Stimulated activated CD4-positive, alpha-beta T cell treated with anti-CD3 and anti-CD28 coated beads, Interleukin-15, amount 100 ng/mL, for 1 hour (primary cell): ENCODE results near the gene CBX6.

ENCODE experiments used
- DNase-seq, 2 donors: peaks; one replicate each; pipeline ENCODE4 v3.0.0-alpha.2; 2020; ENCODE audit warnings: low read depth in 1 of 2, low spot score in 1 of 2

The CBX6 gene

DNA sequence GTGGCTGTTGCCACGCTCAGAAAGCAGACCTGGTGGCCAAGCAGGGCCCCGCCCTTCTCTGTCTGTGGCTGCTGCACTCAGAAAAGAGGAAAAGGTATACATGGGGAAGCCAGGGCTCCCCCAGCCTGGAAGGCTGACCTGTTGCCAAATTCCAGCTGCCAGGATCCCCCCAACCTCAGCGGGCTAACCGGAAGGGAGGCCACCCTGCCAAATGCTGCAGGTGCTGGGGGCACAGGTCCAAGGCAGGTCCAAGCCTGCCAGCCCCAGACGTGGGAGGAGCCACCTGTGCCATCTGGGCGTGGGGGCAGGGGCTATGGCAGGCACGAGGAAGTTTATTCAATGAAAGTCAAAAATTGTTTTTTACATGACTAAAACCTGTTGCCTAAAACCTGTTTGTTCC is 30.8 kb downstream of the CBX6 start:
- no peak for DNase-seq

GRCh38 chr22:38840129-38840528 is 31.9 kb downstream of the CBX6 start:
- DNase-seq, result no peak

- no peak for DNase-seq
These were observed 32.3 kb downstream of the CBX6 start for GRCh38 chr22:38839686-38840085.

DNA sequence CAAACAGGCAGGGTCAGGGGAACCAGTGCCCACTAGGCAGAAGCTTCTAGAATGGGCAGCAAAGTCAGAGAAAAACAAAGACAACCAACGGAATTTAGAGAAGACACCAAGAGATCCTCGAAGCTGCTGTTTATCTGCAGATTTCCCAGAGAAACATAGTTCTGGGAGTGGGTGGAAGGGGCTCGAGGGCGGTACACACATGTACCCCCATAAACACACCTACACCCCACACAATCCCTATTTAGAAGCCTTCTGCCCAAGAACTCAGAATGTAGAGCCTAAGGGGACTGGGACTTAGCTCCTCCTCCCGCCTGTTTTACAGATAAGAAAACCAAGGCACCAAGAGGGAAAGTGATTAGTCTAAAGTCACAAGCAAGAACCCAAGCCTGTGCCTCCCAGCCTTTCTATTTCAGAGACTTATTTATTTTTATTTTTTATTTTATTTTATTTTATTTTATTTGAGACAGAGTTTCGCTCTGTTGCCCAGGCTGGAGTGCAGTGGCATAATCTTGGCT is 34.5 kb downstream of the CBX6 start:
- DNase-seq, result no peak

GRCh38 chr22:38835888-38836301 is 36.1 kb downstream of the CBX6 start:
- no peak for DNase-seq

DNA sequence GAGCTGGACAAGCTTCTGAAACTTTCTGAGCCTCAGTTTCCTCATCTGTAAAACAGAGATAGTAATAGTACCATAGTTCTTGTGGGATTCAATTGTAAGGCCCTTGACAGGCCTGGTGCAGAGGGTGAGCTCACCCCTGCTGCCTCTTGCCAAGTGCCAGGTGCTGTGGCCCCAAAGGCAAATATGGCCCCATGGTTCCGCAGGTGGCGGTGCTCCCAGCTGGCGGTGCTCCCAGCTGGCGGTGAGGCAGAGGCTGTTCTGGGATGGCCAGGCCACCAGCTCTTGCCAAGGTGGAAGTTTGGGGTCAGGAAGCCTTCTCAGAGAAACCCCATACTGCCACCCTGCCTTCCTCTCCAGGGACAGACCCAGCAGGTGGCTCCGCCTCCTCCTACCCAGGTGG is 37.0 kb downstream of the CBX6 start:
- DNase-seq, result no peak

GRCh38 chr22:38834215-38834953 is 37.6 kb downstream of the CBX6 start:
- no peak for DNase-seq

- DNase-seq, result no peak
These were observed 39.0 kb downstream of the CBX6 start for GRCh38 chr22:38833061-38833460.

DNA sequence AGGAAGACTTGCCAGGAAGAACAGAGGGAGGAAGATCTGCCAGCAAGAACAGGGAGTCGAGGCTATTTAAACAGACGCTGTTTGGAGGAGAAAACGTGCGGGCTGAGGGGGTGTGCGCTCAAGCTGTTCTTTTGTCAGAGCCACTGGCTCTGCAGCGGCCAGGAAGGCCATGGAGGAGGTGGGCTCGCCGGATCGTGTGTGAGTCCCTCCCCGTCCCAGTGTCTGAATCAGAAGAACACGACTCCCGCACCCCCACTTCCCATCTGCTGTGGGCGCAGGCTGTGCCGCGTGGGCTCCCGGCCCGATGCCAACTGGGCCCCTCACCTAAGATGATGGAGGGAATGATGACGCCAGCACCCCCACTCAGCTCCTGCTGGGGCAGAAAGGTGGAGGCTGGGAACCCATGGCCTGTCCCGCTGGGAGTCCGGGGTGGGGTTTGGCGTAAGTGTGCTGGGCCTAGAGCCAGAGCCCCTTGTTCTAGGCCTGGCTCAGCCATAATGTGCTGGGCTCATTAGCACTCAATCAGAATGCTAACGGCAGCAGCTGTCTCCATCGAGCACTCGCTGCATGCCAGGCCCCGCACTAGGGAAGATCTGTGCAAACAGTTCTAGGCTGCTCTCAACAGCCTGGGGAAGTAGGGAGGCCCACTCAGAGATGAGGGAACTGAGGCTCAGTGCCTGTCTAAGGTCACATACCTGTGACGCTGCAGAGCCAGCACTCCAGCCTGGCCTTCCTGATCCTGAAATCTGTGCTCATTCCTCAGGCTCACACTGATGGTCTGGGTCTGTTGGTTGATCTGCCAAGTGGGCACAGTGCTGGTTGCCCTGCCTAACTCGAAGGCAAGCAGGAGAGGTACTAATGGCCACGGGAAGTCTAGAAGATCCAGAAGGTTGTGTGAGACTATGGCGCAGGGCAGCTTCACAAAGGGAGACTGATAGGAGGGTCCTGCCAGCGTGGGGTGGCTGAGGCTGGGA is 39.7 kb downstream of the CBX6 start:
- DNase-seq, result no peak

GRCh38 chr22:38831166-38831945 is 40.7 kb downstream of the CBX6 start:
- no peak for DNase-seq

- no peak for DNase-seq
These were observed 41.2 kb downstream of the CBX6 start for GRCh38 chr22:38830845-38831108.

GRCh38 chr22:38830026-38830844 is 41.8 kb downstream of the CBX6 start:
- DNase-seq, result no peak

DNA sequence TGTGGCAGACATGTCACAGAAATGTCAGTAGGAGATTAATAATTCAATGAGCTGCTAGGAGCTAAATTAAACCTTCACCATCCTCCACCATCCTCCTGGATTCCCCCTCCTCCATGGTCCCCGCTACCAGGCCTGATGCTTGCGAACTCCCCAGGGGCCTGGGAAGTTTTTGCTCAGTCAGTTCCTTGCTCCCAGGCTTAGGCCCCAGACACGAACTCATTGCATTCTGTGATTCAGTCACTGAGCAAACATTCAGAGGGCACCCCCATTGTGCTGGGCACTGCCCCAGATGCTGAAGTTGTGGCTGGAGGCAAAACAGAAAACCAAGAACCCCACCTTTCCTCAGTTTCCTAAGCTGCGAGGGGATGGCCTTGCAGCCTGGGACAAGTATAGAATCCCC is 42.5 kb downstream of the CBX6 start:
- no peak for DNase-seq

- no peak for DNase-seq
These were observed 43.3 kb downstream of the CBX6 start for GRCh38 chr22:38828616-38829205.

GRCh38 chr22:38828191-38828590 is 43.8 kb downstream of the CBX6 start:
- no peak for DNase-seq

DNA sequence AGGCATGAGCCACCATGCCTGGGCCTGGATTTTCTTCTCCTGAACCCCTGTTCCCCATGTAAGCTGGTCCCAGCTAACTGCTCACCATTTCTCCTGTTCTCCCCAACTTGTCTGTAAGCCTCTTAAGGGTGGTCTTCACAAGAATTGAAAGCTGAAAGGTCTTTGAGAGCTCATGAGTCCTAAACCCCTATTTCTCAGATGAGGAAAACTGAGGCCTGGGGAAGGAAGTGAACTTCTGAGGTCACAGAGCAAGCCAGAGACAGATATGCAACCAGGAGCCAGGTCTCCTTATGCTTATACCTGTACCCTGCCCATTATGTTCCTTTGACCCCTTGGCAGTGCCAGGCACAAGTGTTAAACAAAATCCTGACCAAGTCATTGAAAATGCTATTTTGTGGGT is 44.5 kb downstream of the CBX6 start:
- no peak for DNase-seq

- DNase-seq, result no peak
These were observed 45.2 kb downstream of the CBX6 start for GRCh38 chr22:38826801-38827200.

DNA sequence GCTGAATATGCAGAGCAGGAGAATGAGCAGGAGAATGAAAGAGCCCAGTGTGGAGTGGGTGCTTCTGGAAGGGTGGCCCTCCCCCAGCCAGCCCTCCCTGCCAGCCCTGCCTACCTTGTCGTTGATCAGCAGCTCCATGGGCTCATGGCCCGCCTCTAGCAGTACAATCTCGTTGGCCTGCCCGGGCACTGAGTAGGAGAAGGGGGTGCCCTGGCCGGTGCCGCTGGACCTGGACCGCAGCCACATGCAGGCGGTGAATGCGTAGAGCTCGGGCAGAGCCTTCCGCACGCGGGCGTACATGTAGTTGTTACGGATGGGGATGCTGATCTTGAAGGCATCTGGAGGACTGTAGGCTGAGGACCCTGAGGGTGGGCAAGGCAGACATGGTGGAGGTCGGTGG is 45.6 kb downstream of the CBX6 start:
- DNase-seq, result no peak

- DNase-seq, result no peak
These were observed 47.4 kb downstream of the CBX6 start for GRCh38 chr22:38824585-38824984.

DNA sequence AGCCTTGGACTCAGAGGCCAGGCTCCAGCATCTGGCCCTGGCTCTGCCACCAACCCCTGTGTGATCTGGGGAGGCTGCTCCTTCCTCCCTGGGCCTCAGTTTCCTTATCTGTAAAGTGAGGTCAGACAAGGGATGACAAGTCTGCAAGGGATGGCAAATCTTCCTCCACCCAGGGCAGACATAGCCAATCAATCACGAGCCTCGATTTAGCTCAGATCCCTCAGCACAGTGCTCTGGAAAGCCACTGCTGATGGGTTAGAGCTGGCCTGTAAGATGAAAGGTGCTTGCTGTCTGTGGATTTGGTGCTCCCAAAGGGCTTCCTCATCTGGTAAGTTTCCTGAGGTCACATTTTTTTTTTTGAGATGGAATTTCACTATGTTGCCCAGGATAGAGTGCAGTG is 48.4 kb downstream of the CBX6 start:
- DNase-seq, result no peak
